GM19025 (cell line): ENCODE results near the gene TRMT2A.

Source experiments
- ATAC-seq: cut with Tn5 transposase; IDR thresholded peaks from one replicate; pipeline ENCODE4 v1.9.1; 2021; ENCODE audit warnings: mild to moderate bottlenecking, low read depth, moderate library complexity; ENCODE audit not compliant: unreplicated experiment

TRMT2A gene

GRCh38 chr22:20149257-20150250 is 32.5 kb upstream of the TRMT2A start:
- ATAC-seq = no peak

DNA sequence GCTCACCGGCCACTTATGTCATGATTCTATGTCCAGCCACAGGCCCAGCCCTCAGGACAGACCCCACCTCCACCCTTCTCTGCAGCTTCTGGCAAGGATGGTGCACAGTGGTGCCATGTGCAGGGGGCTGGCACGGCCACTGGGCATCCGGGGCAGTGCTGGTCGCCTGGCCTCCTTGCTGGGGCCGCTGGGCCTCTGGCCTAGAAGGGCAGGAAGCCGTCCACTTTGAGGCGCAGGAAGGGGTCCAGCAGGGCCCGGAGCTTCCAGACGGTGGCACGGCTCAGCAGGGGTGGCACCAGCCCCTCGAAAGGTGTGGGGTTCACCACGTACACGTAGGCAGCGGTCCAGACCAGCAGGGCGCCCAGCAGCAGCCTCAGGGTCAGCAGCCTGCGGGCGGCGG is 31.4 kb upstream of the TRMT2A start:
- no peak for ATAC-seq

DNA sequence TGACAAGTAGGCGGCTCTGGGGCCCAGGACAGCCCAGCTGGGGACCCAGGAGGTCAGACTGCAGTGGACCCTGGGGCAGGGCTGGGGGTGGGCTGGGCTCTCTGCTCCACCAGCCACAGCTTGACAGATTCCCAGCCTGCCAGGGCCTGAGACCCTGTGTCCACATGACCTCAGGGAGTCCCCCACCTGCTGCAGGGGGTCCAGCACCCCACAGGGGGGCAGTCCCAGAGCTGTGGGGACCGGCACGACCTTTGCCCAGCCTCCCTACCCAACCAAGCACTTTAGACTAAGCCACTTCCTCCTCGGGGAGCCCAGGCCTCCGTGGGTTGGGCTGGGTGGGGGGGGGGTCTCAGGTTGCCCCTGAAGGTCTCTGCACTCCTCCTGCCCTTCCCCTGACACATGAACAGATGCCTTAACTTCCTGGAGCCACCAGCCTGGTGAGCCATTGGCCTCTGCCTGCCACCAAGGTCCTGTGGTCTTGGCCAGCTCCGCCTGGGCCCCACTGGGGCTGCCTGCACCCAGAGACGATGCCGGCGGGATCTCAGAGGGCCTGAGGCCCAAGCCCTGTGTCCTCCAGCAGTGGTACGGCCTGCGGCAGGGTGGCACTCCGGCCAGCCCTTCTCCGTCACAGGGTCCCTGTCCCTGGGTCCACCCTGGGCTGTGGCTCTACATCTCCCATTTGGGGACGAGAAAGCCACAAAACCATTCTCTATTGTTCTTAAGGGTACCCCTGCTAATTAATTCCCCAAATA is 30.4 kb upstream of the TRMT2A start:
- no peak for ATAC-seq

GRCh38 chr22:20146777-20147176 is 29.8 kb upstream of the TRMT2A start:
- no peak for ATAC-seq

DNA sequence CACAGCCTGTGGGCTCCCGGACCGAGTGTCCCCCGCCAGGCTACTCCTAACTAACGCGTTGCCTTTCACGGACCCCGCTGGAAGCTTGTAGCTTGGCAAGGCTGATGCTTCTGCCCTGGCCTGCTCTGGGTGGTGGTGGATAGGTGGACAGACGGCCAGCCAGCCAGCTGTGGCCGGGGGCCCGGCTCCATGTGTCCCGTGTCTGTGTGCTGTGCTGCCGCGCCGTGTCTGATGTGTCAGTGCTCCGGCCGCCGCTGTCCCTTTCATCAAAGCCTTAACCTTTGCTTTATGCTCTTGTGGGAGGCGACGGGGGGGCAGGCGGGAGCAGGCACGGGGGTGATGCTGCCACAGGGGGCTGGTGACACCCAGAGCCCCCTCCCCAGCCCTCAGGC is 28.8 kb upstream of the TRMT2A start:
- ATAC-seq = no peak

- no peak for ATAC-seq
These were observed 28.3 kb upstream of the TRMT2A start for GRCh38 chr22:20145206-20145831.

- ATAC-seq = no peak
These were observed 27.0 kb upstream of the TRMT2A start for GRCh38 chr22:20143883-20144665.

- ATAC-seq = no peak
These were observed 25.9 kb upstream of the TRMT2A start for GRCh38 chr22:20142711-20143621.

DNA sequence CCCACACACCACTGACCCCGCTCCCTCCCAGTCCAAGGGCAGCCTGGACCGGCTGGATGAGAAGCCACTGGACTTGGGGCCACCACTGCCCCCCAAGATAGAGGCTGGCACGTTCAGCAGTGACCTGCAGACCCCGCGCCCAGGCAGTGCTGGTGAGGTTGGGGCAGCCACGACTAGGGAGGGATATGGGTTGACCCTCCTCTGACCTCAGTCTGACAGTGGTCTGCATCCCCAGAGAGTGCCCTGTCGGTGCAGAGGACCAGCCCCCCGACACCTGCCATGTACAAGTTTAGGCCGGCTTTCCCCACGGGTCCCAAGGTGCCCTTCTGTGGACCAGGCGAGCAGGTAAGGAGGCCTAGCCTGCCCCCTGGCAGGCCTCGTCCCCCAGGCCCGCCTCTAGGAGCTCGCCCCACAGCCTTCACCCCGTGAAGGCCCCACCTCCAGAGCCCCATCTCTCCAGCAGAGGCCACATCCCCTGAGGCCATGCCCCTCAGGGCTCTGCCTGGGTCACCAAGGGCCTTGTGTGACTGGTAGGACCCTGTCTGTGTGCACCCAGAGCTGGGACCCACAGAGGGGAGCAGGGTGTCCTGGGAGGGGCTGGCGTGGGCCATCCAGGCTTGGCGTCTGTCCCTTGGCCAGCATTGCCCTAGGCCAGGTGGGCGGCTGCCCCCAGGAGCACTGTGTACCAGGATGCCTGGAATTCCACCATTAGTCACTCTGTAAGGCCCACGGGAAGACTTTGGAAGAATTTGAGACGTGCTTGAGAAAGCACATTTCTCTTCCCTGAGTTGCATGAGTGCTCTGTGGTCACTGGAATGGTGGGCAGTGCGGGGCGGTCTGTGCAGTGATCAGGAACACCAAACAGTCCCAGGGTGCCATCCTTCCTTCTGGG is 24.4 kb upstream of the TRMT2A start:
- no peak for ATAC-seq

GRCh38 chr22:20140521-20140964 is 23.5 kb upstream of the TRMT2A start:
- ATAC-seq = no peak

- no peak for ATAC-seq
These were observed 23.1 kb upstream of the TRMT2A start for GRCh38 chr22:20140107-20140445.

DNA sequence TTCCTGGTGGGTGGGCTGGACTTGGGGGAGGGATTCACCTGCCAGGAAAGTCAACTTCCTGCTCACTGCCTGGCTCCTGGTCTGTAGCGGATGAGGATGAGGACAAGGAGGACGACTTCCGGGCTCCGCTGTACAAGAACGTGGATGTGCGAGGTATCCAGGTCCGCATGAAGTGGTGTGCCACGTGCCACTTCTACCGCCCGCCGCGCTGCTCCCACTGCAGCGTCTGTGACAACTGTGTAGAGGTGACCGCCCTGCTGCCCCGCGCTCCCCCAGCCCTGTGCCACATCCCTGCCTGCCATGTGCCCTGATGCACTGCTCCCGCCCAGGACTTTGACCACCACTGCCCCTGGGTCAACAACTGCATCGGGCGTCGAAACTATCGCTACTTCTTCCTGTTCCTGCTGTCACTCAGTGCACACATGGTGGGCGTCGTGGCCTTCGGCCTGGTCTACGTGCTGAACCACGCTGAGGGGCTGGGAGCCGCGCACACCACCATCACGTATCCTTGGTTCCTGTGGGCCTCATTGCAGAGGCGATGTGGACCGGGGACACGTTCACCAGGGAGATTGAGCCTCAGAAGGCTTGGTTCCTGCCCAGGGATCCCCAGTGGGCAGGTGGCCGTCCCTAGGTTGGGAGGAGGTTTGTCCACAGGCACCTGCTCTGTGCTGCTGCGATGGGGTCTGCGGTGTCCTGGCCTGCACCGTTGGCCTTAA is 22.5 kb upstream of the TRMT2A start:
- no peak for ATAC-seq

DNA sequence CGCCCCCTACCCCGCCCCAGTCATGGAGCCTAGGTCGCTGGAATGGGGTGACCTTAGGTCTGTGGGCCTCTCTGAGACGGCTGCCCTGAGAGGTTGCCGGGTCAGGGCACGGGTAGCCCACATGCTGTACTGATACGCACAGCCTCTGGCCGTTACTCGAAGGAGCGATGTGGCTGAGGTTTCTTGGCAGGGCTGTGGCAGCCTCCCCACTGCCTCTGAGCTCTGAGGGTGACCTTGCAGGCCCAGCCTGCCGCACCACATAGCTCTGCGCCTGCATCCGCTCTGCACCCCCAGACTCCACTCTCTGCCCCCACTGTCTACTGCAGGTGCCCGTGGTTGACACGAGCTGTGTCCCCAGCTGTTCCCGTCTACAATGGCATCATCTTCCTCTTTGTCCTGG is 21.8 kb upstream of the TRMT2A start:
- ATAC-seq = no peak

DNA sequence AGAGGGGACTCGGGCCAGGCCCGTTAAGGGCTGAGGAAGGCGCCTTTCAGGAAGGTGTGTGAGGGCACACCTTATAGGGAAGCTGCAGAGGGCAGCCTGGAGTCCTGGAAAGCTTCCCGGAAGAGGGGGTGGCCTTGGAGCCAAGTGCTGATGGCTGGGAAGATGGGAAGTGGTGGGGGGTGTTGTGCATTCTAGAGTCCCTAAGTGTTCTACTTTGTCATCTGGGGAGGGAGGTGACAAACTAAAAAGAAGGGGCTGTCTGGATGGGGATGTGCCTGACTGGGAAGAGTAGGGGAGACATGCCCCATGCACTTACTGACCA is 21.4 kb upstream of the TRMT2A start:
- ATAC-seq = no peak

- ATAC-seq = no peak
These were observed 20.8 kb upstream of the TRMT2A start for GRCh38 chr22:20137671-20138416.

DNA sequence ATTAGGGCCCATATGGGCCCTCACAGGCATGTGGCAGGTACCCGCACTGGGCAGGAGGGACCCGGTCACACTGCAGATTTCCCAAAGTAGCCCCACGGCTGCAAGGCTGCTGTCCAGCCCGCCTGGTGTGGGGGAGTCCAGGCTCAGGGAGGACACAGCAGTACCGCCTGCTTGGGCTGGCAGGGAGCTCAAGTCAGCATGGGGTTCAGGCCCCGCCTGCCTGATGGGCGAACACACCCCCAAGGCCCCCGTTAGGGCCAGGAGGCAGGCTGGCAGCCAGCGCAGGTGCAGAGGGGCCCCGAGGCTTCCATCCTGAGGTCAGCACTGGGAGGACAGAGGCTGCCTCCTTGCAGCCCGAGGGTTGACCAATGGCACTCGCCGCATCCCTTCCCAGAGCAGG is 20.1 kb upstream of the TRMT2A start:
- no peak for ATAC-seq

DNA sequence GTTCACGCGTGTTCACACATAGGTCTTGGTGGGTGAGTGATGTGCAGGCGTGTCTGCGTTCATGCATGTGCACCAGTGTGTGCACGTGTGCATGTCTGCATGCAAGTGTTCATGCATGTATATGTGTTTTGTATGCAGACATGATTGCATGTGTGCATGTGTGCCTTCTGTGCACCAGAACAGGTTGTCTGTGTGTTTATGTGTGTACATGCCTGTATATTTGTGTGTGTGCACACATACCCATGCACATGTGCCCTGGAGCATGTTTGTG is 19.5 kb upstream of the TRMT2A start:
- no peak for ATAC-seq
